RWPE2 (cell line): ENCODE measurements around the gene B4GALT3.

ENCODE experiments used
- ATAC-seq: fragments of 200-7000 bp; cut with Tn5 transposase; 3 replicates; pipeline ENCODE4 v1.9.1; 2021; ENCODE audit warnings: low read depth
- DNase-seq: peaks from one replicate; pipeline ENCODE4 v3.0.0-alpha.2; 2020; ENCODE audit warnings: low spot score
- H3K27ac ChIP-seq: fragments of 450-650 bp; 2 replicates; pipeline ENCODE4 v1.5.1; 2017; ENCODE audit warnings: mild to moderate bottlenecking; ENCODE audit not compliant: poor library complexity, severe bottlenecking
- H3K27me3 ChIP-seq: fragments of 250-450 bp; sonication (Bioruptor Pico); 2 replicates; pipeline ENCODE4 v1.5.1; 2021; ENCODE audit warnings: mild to moderate bottlenecking, moderate library complexity; ENCODE audit not compliant: insufficient read depth, poor library complexity, severe bottlenecking
- H3K36me3 ChIP-seq: fragments of 250-450 bp; sonication (Bioruptor Pico); 2 replicates; pipeline ENCODE4 v1.5.1; 2020; ENCODE audit warnings: low read depth, mild to moderate bottlenecking, moderate library complexity
- H3K4me1 ChIP-seq: fragments of 250-450 bp; sonication (Bioruptor Pico); 2 replicates; pipeline ENCODE4 v1.5.1; 2021; ENCODE audit warnings: mild to moderate bottlenecking, moderate library complexity; ENCODE audit not compliant: insufficient read depth, poor library complexity, severe bottlenecking
- H3K4me3 ChIP-seq: fragments of 250-450 bp; sonication (Bioruptor Pico); 2 replicates; pipeline ENCODE4 v1.5.1; 2021; ENCODE audit warnings: mild to moderate bottlenecking, moderate library complexity; ENCODE audit not compliant: severe bottlenecking
- H3K9me3 ChIP-seq: fragments of 250-450 bp; sonication (Bioruptor Pico); 2 replicates; pipeline ENCODE4 v1.5.1; 2021; ENCODE audit warnings: mild to moderate bottlenecking, moderate library complexity; ENCODE audit not compliant: severe bottlenecking
- TF ChIP-seq, protein P1 (sequence below): fragments of 450-650 bp; IDR thresholded peaks from one replicate; pipeline ENCODE4 v1.5.1; 2017; ENCODE audit warnings: mild to moderate bottlenecking, moderate library complexity; ENCODE audit not compliant: poor library complexity, severe bottlenecking

Gene B4GALT3

DNA sequence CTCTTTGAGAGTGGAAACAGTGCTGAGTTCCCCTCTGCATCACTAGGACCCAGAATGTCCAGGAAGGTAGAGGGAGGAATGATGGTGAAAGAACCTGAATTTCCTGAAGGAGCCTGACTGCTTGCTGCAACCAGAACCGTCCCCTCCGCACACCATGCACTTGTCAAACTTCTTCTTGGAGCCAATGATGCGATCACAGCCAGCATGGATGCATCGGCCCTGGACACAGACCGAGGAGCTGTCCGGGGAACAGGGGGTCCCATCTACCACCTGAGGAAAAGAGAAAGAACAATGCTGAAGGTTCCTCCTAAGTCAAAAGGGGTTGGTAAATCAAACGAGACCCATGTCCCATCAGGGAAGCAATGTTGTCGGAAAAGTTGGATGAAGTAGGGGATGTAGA lies 14.7 kb upstream of the B4GALT3 start:
- ATAC-seq: no peak
- Histone ChIP-seq H3K36me3 (no peaks in the 10 kb centered on the region), H3K4me3 (no peak overlapping the region), H3K27me3 (no peaks in the 10 kb centered on the region), H3K27ac (no peak overlapping the region), H3K9me3 (no peaks in the 10 kb centered on the region), H3K4me1 (no peaks in the 10 kb centered on the region)
- TF ChIP-seq, protein P1, sequence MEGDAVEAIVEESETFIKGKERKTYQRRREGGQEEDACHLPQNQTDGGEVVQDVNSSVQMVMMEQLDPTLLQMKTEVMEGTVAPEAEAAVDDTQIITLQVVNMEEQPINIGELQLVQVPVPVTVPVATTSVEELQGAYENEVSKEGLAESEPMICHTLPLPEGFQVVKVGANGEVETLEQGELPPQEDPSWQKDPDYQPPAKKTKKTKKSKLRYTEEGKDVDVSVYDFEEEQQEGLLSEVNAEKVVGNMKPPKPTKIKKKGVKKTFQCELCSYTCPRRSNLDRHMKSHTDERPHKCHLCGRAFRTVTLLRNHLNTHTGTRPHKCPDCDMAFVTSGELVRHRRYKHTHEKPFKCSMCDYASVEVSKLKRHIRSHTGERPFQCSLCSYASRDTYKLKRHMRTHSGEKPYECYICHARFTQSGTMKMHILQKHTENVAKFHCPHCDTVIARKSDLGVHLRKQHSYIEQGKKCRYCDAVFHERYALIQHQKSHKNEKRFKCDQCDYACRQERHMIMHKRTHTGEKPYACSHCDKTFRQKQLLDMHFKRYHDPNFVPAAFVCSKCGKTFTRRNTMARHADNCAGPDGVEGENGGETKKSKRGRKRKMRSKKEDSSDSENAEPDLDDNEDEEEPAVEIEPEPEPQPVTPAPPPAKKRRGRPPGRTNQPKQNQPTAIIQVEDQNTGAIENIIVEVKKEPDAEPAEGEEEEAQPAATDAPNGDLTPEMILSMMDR: no peak
- no peak for DNase-seq

DNA sequence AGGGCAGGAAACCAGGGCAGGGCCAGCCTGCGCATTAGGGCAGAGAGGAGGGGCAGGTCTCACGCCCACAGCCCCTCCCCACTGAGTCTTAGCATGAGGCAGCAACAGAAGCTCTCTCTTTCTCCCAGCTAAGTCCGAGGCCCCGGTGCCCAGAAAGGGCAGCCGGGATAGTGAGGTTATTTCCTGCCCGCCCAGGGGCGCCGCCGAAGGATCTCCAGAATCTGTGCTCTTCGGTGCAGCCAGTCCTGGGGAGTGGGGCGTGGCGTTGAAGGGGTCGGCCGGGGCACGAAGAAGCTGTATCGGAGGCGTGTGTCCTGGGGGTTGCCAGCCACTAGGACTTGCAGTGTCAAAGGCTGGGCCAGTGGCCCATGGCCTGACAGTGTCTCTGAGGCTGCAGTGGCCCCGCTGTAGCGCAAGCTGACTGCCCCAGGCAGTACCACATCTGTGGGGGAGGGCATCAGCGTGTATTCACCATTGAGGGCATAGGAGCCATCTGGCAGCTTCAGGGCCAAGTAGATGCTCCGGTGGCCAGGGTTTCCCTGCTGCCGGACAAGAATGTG lies 13.7 kb upstream of the B4GALT3 start:
- Histone ChIP-seq H3K4me1 (no peaks in the 10 kb centered on the region), H3K27me3 (no peaks in the 10 kb centered on the region), H3K27ac (no peak overlapping the region), H3K9me3 (no peaks in the 10 kb centered on the region), H3K36me3 (no peaks in the 10 kb centered on the region), H3K4me3 (no peak overlapping the region)
- TF ChIP-seq, protein P1: no peak
- DNase-seq (no peak), ATAC-seq (no peak)

DNA sequence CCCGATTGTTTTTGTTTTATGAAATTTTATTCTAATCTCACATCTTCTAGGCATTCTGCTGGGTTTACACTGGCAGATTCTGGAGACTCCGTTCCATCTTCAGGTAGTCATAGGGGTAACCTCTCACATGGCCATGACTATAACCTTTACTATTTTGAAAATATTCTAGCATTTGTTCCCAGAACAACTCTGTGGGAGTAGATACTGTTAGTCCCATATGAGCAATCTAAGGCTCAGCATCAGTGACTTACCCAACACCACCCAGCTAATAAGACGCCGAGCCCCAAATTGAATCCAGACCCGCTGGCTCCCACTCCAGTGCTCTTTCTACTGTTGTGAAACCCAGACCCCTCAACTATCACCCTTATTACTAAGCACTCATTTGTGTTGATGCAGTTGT lies 11.7 kb upstream of the B4GALT3 start:
- TF ChIP-seq, protein P1: no peak
- Histone ChIP-seq H3K4me3 (no peak overlapping the region), H3K27ac (no peak overlapping the region), H3K4me1 (no peaks in the 10 kb centered on the region), H3K27me3 (no peaks in the 10 kb centered on the region), H3K36me3 (no peaks in the 10 kb centered on the region), H3K9me3 (no peaks in the 10 kb centered on the region)
- DNase-seq (no peak), ATAC-seq (no peak)

DNA sequence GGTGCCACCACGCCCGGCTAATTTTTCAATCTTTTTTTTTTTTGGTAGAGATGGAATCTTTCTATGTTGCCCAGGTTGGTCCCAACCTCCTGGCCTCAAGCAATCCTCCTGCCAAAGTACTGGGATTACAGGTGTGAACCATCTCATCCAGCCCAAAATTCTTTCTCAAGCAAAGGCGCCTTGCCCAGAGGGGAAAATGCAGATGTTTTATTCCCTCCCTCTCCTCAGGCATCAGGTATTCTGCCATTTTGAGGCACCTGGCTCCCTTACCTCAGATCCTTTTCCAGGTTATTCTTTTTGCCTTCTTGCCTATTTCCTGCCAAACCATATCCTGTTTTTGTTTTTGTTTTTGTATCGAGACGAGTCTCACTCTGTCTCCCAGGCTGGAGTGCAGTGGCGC lies 11.1 kb upstream of the B4GALT3 start:
- no peaks in the 10 kb centered on the region for H3K36me3 ChIP-seq
- H3K4me3 ChIP-seq: no peak overlapping the region
- no peaks in the 10 kb centered on the region for H3K4me1 ChIP-seq
- no peaks in the 10 kb centered on the region for H3K27me3 ChIP-seq
- no peak overlapping the region for H3K27ac ChIP-seq
- DNase-seq (no peak), ATAC-seq (no peak)
- TF ChIP-seq, protein P1: no peak
- H3K9me3 ChIP-seq: no peaks in the 10 kb centered on the region

DNA sequence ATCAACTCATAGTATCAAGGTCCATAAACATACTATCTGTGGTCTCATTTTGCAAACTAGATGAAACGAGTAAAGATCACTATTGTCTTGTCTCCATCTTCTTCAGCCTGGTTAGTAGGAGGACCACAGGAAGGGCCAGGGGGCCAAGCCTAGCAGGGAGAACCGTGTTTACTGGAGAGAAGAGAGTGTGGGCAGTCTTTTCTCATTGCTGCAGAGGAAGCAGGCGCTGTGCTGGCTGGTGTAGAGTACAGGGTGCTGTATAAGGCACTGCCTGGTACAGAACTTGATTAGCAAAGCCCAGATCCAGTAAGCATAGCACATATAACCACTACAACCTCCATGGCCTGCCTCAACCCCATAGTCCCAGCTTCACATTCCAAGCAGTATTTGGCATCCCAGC lies 10.0 kb upstream of the B4GALT3 start:
- H3K36me3 ChIP-seq: no peaks in the 10 kb centered on the region
- H3K4me3 ChIP-seq: no peak overlapping the region
- H3K9me3 ChIP-seq: no peaks in the 10 kb centered on the region
- TF ChIP-seq, protein P1: no peak
- DNase-seq (no peak), ATAC-seq (no peak)
- no peak overlapping the region for H3K27ac ChIP-seq
- no peaks in the 10 kb centered on the region for H3K27me3 ChIP-seq
- H3K4me1 ChIP-seq: peaks cover 7% of the 10 kb centered on the region
